Brain microvascular endothelial cell (primary cell): ENCODE results near the gene PGC.

ENCODE experiments used
- DNase-seq: peaks from one replicate; pipeline ENCODE4 v3.0.0-alpha.2; 2020
- H3K27ac ChIP-seq: fragments of 250-450 bp; sonication (Bioruptor Pico); 2 replicates; pipeline ENCODE4 v1.5.1; 2020; ENCODE audit warnings: mild to moderate bottlenecking, moderate library complexity
- H3K27me3 ChIP-seq: fragments of 250-450 bp; sonication (Bioruptor Pico); replicated peaks from 2 replicates; pipeline ENCODE4 v1.5.1; 2020; ENCODE audit warnings: mild to moderate bottlenecking
- H3K36me3 ChIP-seq: fragments of 250-450 bp; sonication (Bioruptor Pico); replicated peaks from 2 replicates; pipeline ENCODE4 v1.5.1; 2020; ENCODE audit warnings: mild to moderate bottlenecking
- H3K4me3 ChIP-seq: 2 replicates; pipeline ENCODE4 v1.5.1; 2011; ENCODE audit warnings: low read depth, mild to moderate bottlenecking, control low read depth, low read length, moderate library complexity
- in situ Hi-C: cut with HindIII; loops from 2 replicates; pipeline ENCODE4 v1.10.0; 2017; ENCODE audit warnings: low sequenced_read_pairs, low pct_ligation_motif_present
- TF ChIP-seq, protein P1 (sequence below): IDR thresholded peaks from 2 replicates; pipeline ENCODE4 v1.5.1; 2011; ENCODE audit warnings: low read depth, mild to moderate bottlenecking, moderate library complexity, low read length, control low read depth, inconsistent platforms; ENCODE audit errors: missing control alignments

The PGC gene

DNA sequence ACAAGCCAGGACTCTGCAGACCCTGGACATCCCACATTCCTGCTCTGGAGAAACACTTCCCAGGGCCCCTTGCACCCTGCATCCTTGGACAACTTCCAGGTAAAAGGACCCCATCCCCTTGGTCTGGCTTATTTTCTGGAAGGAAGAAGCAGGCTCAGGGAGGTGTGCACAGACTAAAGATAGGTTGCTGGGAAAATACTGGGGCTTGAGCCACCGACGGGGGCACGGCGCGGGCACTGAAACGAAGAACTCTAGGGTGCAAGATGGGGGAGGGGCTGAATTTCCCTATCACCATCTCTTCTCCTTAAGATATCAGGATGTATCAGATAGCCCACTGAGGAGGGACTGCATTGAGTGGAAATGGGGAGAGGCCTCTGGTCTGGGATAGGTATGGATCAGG is 31.7 kb upstream of the PGC start:
- in situ Hi-C loops = loop anchor here (25.0 kb wide), 1 partner anchor 258 kb away; no protein-coding TSS in a partner anchor
- H3K27ac ChIP-seq = no peak overlapping the region
- DNase-seq = no peak
- peak overlapping the region; percentile 69 for H3K4me3 ChIP-seq
- TF ChIP-seq, protein P1, sequence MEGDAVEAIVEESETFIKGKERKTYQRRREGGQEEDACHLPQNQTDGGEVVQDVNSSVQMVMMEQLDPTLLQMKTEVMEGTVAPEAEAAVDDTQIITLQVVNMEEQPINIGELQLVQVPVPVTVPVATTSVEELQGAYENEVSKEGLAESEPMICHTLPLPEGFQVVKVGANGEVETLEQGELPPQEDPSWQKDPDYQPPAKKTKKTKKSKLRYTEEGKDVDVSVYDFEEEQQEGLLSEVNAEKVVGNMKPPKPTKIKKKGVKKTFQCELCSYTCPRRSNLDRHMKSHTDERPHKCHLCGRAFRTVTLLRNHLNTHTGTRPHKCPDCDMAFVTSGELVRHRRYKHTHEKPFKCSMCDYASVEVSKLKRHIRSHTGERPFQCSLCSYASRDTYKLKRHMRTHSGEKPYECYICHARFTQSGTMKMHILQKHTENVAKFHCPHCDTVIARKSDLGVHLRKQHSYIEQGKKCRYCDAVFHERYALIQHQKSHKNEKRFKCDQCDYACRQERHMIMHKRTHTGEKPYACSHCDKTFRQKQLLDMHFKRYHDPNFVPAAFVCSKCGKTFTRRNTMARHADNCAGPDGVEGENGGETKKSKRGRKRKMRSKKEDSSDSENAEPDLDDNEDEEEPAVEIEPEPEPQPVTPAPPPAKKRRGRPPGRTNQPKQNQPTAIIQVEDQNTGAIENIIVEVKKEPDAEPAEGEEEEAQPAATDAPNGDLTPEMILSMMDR = no peak
- H3K36me3 ChIP-seq = peaks cover 5% of the 10 kb centered on the region
- no peaks in the 10 kb centered on the region for H3K27me3 ChIP-seq

DNA sequence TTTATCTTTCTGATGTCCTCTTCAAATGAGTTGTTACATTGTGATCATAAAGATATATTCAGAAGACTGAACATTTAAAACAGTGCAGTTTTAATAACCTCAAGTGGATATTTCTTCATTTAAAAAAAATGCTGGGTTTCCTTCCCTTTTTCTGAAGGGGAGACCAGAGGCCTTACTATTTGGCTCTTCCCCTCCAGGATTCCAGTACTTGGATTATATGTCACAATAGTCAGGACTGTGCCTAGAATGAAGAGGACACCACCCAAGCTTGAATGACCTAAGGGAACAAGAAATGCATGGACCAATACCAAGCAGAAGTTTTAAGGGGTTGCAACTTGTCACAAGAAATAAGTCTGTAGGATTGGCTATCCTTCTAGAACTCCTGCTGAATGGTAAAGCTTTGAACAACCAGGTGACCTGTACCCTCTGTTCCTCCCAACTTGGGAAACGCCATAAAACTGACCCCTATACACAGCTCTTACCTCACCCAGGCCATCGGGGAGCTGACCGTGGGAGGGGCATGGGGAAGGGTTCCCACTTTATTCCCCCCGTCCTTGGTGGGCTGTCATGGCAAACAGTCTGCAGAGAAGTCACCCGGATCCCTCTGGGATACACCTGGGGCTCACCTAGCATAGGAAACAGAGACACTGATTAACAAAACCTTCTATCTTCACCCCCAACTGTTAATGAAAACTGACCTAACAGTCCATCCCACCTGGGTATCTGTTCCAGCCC is 30.5 kb upstream of the PGC start:
- peaks cover 6% of the 10 kb centered on the region for H3K36me3 ChIP-seq
- in situ Hi-C loops = loop anchor here (25.0 kb wide), 1 partner anchor 260 kb away; no protein-coding TSS in a partner anchor
- no peak for DNase-seq
- no peak overlapping the region for H3K4me3 ChIP-seq
- TF ChIP-seq, protein P1 = no peak
- no peak overlapping the region for H3K27ac ChIP-seq
- no peaks in the 10 kb centered on the region for H3K27me3 ChIP-seq

DNA sequence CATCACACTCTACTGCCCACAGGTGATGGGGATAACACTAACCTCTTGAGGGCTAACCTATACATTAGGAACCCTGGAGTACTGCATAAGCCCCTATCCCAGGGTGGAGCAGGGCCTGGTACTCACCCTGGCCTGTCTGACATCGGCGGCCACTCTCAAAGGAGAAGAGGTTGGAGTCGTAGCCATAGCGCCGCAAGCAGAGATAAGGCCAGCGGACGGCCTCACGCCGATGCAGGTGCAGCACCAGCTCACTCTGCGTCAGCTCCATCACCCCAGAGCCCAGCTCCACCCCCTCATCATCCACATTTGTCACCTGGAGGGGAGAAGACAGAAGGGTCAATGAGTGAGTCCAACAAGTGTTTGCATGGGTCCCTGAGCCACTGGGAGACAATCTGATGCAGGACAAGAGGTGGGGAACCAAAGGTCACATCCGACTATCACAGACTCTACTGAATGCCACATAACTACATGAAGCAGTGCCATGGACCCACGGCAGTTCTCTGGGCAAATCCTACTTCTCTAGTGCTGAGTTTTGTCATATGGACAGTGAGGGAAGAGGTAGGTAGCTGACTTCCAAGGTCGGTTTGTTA is 28.2 kb upstream of the PGC start:
- Histone ChIP-seq H3K36me3 (peaks cover 14% of the 10 kb centered on the region), H3K27me3 (no peaks in the 10 kb centered on the region), H3K27ac (no peak overlapping the region), H3K4me3 (no peak overlapping the region)
- no peak for DNase-seq
- TF ChIP-seq, protein P1 = no peak
- in situ Hi-C loops = loop anchor here (25.0 kb wide), 1 partner anchor 262 kb away; no protein-coding TSS in a partner anchor

DNA sequence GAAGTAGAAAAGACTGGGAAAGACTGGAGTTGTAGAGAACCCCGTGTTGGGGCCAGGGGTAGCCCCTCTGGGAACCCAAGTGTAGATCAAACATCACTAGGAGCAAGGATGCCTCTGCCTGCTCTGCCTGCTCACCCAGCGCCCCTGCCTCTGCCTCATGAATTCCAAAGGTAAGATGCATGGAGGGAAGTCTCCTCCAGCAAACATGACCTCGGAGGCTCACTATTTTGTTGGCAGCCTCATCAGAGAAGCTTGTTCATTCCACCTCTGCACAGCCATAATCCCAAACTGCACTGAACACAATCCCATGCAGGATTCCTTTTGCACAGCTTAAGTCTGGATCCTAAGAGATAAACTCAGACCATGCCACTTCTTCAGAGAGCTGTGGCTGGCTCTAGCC is 27.6 kb upstream of the PGC start:
- TF ChIP-seq, protein P1 = no peak
- Histone ChIP-seq H3K4me3 (no peak overlapping the region), H3K27me3 (no peaks in the 10 kb centered on the region), H3K27ac (no peak overlapping the region), H3K36me3 (peaks cover 14% of the 10 kb centered on the region)
- no peak for DNase-seq
- in situ Hi-C loops = loop anchor here (25.0 kb wide), 1 partner anchor 262 kb away; no protein-coding TSS in a partner anchor

DNA sequence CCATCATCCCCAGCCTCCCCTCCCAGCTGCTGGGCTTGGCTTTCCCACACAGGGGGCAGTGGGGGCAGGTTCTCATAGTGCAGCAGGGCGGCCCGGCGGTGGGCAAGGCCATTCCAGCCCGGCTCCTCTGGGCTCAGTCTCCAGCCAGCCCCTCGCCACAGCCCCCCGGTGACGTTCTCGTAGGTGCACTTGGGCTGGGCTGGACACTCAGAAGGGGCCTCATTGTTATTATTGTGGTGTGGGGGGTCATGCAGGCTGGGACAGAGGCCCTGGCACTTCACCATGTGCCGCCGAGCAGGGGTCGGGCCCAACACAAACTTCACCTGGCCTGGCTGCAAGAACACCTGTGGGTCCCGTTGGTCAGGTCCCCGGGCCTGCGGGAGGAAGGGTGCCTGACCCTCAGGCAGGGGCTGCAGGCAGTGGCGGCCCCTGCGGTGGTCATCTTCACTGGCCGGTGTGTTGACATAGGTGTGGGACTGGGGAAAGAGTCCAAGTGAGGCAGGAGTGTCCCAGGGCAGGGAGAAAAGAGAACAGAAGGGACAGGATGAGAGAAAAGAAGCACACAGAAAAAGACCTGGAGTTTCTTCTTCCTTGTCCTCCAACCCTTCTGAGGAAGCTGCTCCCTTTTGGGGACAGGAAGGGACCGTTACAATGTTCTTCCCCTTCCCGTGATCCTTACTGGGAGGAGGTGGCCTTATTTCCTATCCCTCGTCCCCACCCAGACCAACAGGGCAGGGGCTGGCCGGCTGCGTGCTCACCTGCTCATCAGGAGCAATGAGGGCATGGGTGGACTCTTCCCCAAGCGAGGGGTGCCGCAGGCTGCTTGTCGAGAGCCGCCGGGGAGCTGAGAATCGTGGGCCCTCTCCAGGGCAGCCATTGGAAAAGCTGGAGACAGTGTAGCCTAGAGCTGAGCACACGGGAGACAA is 24.1 kb upstream of the PGC start:
- Histone ChIP-seq H3K4me3 (no peak overlapping the region), H3K27me3 (no peaks in the 10 kb centered on the region), H3K27ac (no peak overlapping the region), H3K36me3 (peaks cover 14% of the 10 kb centered on the region)
- TF ChIP-seq, protein P1 = no peak
- in situ Hi-C loops = no loop called here
- DNase-seq = no peak
